Cardiac muscle cell (in vitro differentiated cells and primary cell): ENCODE results near the gene NLRP5. TPM values are rescaled to one million over a fixed set of nuclear protein-coding genes. Genes with fewer than 3 reads are reported as not detected.

Experiments
- DNase-seq, 2 donors: peaks; one replicate each; pipeline versions ENCODE4 v3.0.0 to v3.0.0-alpha.2; 2010 to 2017; ENCODE audit warnings: low read depth in 1 of 2, low spot score in 1 of 2
- H3K27ac ChIP-seq: fragments of 200-600 bp; sonication (generic); 2 replicates; pipeline ENCODE4 v1.5.1; 2016
- H3K27me3 ChIP-seq: fragments of 200-600 bp; sonication (generic); 2 replicates; pipeline ENCODE4 v1.6.0; 2016; ENCODE audit warnings: control low read depth
- H3K36me3 ChIP-seq: fragments of 200-600 bp; sonication (generic); 2 replicates; pipeline ENCODE4 v1.5.1; 2016; ENCODE audit warnings: control low read depth
- H3K4me1 ChIP-seq: fragments of 200-600 bp; sonication (generic); 2 replicates; pipeline ENCODE4 v1.8.1; 2017; ENCODE audit warnings: low read depth, mild to moderate bottlenecking, mixed run types
- H3K4me3 ChIP-seq: fragments of 200-600 bp; sonication (generic); 2 replicates; pipeline ENCODE4 v1.5.1; 2016; ENCODE audit warnings: mild to moderate bottlenecking
- H3K9me3 ChIP-seq: fragments of 200-600 bp; sonication (generic); 2 replicates; pipeline ENCODE4 v1.5.1; 2017; ENCODE audit warnings: low read depth, mild to moderate bottlenecking, control low read depth
- polyA plus RNA-seq: library from polyadenylated mRNA; unstranded; fragments of >200 nt; fragmentation: Nextera tagmentation; extraction: Ambion mirVana; gene quantifications from 2 replicates; pipeline ENCODE4 v1.2.1, GENCODE V29; 2016
- total RNA-seq: library from RNA; depleted of rRNA; stranded (reverse); fragments of >200 nt; gene quantifications from 2 replicates; pipeline ENCODE4 v1.2.3, GENCODE V29; 2016
- TF ChIP-seq, protein P1 (sequence below): IDR thresholded peaks from 2 replicates; pipeline ENCODE4 v1.5.1; 2012; ENCODE audit warnings: low read depth, mild to moderate bottlenecking, low read length

NLRP5 gene
- total and polyA plus RNA-seq, 2 experiments from 2014 or later = not detected

DNA sequence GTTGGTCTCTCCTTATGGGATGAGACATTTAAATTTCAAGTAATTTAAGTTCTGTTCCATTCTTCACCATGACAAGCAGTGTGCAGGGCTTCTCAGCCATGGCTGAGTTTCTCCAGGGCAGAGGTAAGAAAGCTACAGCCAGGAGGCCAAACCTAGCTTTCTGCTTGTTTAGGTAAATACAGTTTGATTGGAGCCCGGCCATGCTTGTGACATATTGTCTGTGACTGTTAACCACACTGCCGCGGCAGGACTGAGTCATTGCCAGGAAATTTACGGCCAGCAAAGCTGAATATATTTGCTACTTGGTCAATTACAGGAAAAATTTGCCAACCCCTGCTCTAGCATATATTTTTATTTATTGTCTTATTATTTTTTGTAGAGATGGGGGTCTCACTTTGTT lies 28.2 kb upstream of the NLRP5 start:
- no peaks in the 10 kb centered on the region for H3K36me3 ChIP-seq
- H3K27me3 ChIP-seq = no peaks in the 10 kb centered on the region
- no peaks in the 10 kb centered on the region for H3K9me3 ChIP-seq
- H3K27ac ChIP-seq = no peak overlapping the region
- no peaks in the 10 kb centered on the region for H3K4me1 ChIP-seq
- no peak overlapping the region for H3K4me3 ChIP-seq
- TF ChIP-seq, protein P1, sequence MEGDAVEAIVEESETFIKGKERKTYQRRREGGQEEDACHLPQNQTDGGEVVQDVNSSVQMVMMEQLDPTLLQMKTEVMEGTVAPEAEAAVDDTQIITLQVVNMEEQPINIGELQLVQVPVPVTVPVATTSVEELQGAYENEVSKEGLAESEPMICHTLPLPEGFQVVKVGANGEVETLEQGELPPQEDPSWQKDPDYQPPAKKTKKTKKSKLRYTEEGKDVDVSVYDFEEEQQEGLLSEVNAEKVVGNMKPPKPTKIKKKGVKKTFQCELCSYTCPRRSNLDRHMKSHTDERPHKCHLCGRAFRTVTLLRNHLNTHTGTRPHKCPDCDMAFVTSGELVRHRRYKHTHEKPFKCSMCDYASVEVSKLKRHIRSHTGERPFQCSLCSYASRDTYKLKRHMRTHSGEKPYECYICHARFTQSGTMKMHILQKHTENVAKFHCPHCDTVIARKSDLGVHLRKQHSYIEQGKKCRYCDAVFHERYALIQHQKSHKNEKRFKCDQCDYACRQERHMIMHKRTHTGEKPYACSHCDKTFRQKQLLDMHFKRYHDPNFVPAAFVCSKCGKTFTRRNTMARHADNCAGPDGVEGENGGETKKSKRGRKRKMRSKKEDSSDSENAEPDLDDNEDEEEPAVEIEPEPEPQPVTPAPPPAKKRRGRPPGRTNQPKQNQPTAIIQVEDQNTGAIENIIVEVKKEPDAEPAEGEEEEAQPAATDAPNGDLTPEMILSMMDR = no peak
- no peak for DNase-seq

DNA sequence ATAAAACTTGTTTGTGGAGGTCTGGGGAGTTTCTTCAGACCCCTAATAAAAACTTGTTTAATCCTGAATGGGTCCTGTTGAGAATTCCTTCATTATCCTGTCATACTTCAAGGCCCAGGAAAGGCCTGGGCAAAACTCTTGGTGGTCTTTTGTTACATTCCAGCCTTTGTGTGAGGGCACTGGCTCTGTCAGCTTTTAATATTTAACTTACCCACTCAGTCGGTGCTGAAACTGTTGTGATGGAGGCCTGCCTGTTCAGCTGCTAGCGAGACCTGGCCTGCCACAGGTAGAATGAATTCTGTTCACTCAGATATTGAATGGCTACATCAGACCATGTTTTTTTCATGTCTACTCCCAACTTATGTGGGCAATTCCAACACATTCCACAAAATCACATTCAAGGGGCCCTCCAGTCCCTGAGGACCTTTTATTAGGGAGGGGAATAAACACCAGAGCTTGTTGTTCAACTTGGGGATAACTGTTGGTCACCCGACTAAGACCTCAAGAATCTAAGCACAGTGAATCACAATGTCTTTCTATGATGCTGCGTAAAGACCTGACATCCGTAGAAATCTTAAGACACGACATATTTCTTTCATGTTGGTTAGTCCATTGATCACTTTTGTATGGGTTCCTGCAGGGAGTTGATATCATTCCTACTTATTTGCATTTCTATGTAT lies 26.4 kb upstream of the NLRP5 start:
- Histone ChIP-seq H3K9me3 (no peaks in the 10 kb centered on the region), H3K36me3 (no peaks in the 10 kb centered on the region)
- DNase-seq = no peak

DNA sequence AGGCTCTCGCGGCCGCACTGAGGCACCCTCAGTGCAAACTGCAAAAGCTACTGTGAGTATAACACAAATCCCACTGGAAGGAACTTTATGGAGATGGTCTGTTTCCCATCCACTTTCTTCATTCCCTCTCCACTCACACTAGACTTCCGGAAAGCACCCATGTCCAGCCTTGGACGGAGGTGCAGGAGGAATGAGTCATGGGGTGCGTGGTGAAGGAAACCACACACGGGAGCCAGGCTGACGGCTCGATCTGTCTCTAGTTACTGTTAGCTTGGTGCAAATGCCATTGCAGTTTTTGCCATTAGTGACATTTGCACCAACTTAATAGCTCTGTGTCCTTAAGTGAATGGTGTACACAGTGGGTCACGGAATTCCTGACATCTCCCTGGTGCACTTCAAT lies 24.4 kb upstream of the NLRP5 start:
- Histone ChIP-seq H3K9me3 (peaks cover 3% of the 10 kb centered on the region), H3K36me3 (no peaks in the 10 kb centered on the region), H3K4me3 (no peak overlapping the region), H3K27ac (no peak overlapping the region), H3K4me1 (no peaks in the 10 kb centered on the region), H3K27me3 (no peaks in the 10 kb centered on the region)
- TF ChIP-seq, protein P1 = no peak
- no peak for DNase-seq

More for the DNA sequence above, 26.4 kb upstream of the NLRP5 start:
- H3K4me1 ChIP-seq = no peaks in the 10 kb centered on the region
- H3K27ac ChIP-seq = no peak overlapping the region
- H3K4me3 ChIP-seq = no peak overlapping the region
- no peaks in the 10 kb centered on the region for H3K27me3 ChIP-seq
- TF ChIP-seq, protein P1 = no peak

DNA sequence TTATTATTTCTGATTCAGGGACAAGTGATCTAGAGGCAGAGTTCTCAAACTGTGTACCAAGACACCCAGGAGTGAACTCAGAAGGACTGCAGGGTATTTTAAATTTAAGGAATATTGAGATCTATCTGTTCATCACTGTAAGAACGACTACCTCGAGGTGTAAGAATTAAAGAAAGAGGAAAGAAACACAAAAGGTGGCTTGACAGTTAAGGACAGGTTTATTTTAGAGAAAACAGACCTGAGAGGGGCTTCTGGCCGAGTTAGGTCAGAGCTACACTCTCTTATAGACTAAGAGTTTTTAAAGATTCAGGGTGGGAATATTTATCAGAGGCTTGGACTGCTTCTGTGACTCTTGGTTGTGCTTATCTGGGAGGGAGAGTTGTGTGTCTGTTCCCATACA lies 12.6 kb upstream of the NLRP5 start:
- no peaks in the 10 kb centered on the region for H3K4me1 ChIP-seq
- peaks cover 3% of the 10 kb centered on the region for H3K9me3 ChIP-seq
- TF ChIP-seq, protein P1 = no peak
- no peak for DNase-seq
- H3K4me3 ChIP-seq = no peak overlapping the region
- H3K27me3 ChIP-seq = no peaks in the 10 kb centered on the region
- H3K27ac ChIP-seq = no peak overlapping the region
- H3K36me3 ChIP-seq = no peaks in the 10 kb centered on the region

DNA sequence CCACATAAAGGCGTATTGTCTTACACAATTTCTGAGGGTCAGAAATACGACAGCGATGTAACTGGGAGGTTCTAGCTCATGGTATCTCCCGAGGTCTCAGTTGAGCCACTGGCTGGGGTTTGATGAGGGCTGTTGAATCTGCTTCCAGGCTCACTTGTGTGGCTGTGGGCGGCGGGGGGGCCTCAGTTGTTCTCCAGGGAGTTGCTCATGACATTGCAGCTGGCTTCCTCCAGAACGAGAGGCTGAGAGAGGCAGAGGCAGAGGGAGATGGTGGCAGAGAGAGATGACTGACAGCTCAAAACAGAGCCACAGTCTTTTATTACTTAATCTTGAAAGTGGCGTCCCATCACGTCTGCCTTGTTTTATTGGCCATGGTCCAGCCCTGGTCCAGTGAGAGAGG lies 6.2 kb upstream of the NLRP5 start:
- peaks cover 3% of the 10 kb centered on the region for H3K9me3 ChIP-seq

More for the DNA sequence above, 6.2 kb upstream of the NLRP5 start:
- Histone ChIP-seq H3K27ac (no peak overlapping the region), H3K36me3 (no peaks in the 10 kb centered on the region), H3K27me3 (no peaks in the 10 kb centered on the region), H3K4me1 (no peaks in the 10 kb centered on the region), H3K4me3 (no peak overlapping the region)
- TF ChIP-seq, protein P1 = no peak
- no peak for DNase-seq
